Left cardiac atrium (tissue), 4 donors: ENCODE data around the gene CYP2A6. TPM values are rescaled to one million over a fixed set of nuclear protein-coding genes. Genes with fewer than 3 reads are reported as not detected.

Experiments
- ATAC-seq, 2 donors: fragments of 200-7000 bp; cut with Tn5 transposase; one replicate each; pipeline ENCODE4 v1.9.1; 2020; ENCODE audit warnings: mild to moderate bottlenecking in 2 of 2, moderate library complexity in 2 of 2
- DNase-seq: peaks from one replicate; pipeline ENCODE4 v3.0.0-alpha.2; 2020
- intact Hi-C, 2 donors: fragments of 100-400 bp; cut with DNase I; formaldehyde crosslinking; loops; one replicate each; pipeline versions ENCODE4 v1.14.1 to v1.15.1; 2022 to 2023
- total RNA-seq, 2 donors: library from RNA; stranded (reverse); fragmentation: NEBNext Ultra II Directional; extraction: Animal tissue kit (Norgen Biotek cat#: 25700); gene quantifications; one replicate each; pipeline ENCODE4 v1.2.1, GENCODE V29; 2021
- donor health status: DM: no; HTN: yes; CAD: no.
- donor health status: DM: no; HTN: yes; CAD: no; lungs with severe emphysema.
- donor health status: DM: yes; HTN: yes; CAD: no.
- donor health status: Dilated cardiomyopathy.

CYP2A6 gene
- total RNA-seq, 2 donors from 2014 or later, result not detected

GRCh38 chr19:40797166-40797962 lies 52.9 kb downstream of the CYP2A6 start:
- ATAC-seq, result no peak
- no peak for DNase-seq
- intact Hi-C loops, result no loop called here

Other genes starting within 250 kb of the CYP2A6 start
- 100 to 1,000 TPM; 272 to 361 TPM for gene LTBP4, start 249.1 kb downstream of the CYP2A6 start, total RNA-seq
- 10 to 100 TPM; 17.6 to 24.6 TPM for gene NUMBL, start 159.8 kb downstream of the CYP2A6 start, total RNA-seq
- 10 to 100 TPM; 20.1 to 32.0 TPM for gene COQ8B, start 133.6 kb downstream of the CYP2A6 start, total RNA-seq
- gene ITPKC, start 133.3 kb downstream of the CYP2A6 start, total RNA-seq, result 10 to 100 TPM; 12.4 to 17.6 TPM
- gene ACTMAP, start 100.0 kb downstream of the CYP2A6 start, total RNA-seq, result 1 to 10 TPM; 4.2 to 6.2 TPM
- gene SNRPA, start 99.2 kb downstream of the CYP2A6 start, total RNA-seq, result 10 to 100 TPM; 23.1 to 34.9 TPM
- gene MIA, start 74.9 kb downstream of the CYP2A6 start, total RNA-seq, result 1 to 10 TPM in 1 of 2 donors, under 1 TPM in 1; 0.97 to 1.8 TPM
- gene RAB4B, start 72.2 kb downstream of the CYP2A6 start, total RNA-seq, result 10 to 100 TPM; 15.9 to 17.5 TPM
- gene EGLN2, start 51.3 kb downstream of the CYP2A6 start, total RNA-seq, result 10 to 100 TPM; 66.7 to 67.5 TPM
- not detected for gene CYP2A7, start 31.8 kb upstream of the CYP2A6 start, total RNA-seq
- gene CYP2B6, start 140.8 kb upstream of the CYP2A6 start, total RNA-seq, result under 1 TPM in 1 of 2 donors, not detected in 1; 0.12 TPM
- gene CYP2A13, start 238.0 kb upstream of the CYP2A6 start, total RNA-seq, result not detected